ENCODE results near the gene NEURL3. TPM values are rescaled to one million over a fixed set of nuclear protein-coding genes. Genes with fewer than 3 reads are reported as not detected.

Gene NEURL3
- total and polyA plus RNA-seq, 2 of the 8 experiments (the other 6 are each of a cell fraction or from before 2014, with no cell fraction given): not detected

DNA sequence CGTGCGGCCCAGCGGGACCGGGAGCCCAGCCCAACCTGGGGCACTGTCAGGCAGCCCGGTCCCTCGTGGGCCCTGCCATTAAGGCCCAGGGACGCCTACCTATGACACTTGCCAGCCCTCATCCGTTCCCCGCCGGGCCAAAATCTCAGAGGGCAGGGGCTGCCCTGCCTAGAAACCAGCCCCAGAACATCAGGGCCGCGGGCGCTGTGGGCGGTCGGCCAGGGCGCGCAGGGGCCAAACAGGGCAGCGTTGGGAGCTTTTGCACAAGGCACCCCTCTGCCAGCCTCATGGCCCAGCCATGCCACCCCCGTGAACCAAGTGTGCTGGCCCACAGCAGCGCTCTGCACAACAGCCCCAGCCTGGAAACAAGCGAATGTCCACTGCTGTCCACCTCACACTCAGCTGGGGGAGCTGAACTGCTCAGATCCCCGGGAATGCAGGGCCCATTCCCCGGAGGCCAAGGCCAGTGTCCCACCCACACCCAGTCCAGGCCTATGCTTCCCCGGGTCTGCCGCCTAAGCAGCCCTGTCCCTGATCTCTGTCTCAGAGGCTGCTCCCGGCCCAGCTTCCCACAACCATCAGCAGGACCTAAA lies 3.5 kb upstream of the NEURL3 start (continued):
- TF ChIP-seq, protein P1, sequence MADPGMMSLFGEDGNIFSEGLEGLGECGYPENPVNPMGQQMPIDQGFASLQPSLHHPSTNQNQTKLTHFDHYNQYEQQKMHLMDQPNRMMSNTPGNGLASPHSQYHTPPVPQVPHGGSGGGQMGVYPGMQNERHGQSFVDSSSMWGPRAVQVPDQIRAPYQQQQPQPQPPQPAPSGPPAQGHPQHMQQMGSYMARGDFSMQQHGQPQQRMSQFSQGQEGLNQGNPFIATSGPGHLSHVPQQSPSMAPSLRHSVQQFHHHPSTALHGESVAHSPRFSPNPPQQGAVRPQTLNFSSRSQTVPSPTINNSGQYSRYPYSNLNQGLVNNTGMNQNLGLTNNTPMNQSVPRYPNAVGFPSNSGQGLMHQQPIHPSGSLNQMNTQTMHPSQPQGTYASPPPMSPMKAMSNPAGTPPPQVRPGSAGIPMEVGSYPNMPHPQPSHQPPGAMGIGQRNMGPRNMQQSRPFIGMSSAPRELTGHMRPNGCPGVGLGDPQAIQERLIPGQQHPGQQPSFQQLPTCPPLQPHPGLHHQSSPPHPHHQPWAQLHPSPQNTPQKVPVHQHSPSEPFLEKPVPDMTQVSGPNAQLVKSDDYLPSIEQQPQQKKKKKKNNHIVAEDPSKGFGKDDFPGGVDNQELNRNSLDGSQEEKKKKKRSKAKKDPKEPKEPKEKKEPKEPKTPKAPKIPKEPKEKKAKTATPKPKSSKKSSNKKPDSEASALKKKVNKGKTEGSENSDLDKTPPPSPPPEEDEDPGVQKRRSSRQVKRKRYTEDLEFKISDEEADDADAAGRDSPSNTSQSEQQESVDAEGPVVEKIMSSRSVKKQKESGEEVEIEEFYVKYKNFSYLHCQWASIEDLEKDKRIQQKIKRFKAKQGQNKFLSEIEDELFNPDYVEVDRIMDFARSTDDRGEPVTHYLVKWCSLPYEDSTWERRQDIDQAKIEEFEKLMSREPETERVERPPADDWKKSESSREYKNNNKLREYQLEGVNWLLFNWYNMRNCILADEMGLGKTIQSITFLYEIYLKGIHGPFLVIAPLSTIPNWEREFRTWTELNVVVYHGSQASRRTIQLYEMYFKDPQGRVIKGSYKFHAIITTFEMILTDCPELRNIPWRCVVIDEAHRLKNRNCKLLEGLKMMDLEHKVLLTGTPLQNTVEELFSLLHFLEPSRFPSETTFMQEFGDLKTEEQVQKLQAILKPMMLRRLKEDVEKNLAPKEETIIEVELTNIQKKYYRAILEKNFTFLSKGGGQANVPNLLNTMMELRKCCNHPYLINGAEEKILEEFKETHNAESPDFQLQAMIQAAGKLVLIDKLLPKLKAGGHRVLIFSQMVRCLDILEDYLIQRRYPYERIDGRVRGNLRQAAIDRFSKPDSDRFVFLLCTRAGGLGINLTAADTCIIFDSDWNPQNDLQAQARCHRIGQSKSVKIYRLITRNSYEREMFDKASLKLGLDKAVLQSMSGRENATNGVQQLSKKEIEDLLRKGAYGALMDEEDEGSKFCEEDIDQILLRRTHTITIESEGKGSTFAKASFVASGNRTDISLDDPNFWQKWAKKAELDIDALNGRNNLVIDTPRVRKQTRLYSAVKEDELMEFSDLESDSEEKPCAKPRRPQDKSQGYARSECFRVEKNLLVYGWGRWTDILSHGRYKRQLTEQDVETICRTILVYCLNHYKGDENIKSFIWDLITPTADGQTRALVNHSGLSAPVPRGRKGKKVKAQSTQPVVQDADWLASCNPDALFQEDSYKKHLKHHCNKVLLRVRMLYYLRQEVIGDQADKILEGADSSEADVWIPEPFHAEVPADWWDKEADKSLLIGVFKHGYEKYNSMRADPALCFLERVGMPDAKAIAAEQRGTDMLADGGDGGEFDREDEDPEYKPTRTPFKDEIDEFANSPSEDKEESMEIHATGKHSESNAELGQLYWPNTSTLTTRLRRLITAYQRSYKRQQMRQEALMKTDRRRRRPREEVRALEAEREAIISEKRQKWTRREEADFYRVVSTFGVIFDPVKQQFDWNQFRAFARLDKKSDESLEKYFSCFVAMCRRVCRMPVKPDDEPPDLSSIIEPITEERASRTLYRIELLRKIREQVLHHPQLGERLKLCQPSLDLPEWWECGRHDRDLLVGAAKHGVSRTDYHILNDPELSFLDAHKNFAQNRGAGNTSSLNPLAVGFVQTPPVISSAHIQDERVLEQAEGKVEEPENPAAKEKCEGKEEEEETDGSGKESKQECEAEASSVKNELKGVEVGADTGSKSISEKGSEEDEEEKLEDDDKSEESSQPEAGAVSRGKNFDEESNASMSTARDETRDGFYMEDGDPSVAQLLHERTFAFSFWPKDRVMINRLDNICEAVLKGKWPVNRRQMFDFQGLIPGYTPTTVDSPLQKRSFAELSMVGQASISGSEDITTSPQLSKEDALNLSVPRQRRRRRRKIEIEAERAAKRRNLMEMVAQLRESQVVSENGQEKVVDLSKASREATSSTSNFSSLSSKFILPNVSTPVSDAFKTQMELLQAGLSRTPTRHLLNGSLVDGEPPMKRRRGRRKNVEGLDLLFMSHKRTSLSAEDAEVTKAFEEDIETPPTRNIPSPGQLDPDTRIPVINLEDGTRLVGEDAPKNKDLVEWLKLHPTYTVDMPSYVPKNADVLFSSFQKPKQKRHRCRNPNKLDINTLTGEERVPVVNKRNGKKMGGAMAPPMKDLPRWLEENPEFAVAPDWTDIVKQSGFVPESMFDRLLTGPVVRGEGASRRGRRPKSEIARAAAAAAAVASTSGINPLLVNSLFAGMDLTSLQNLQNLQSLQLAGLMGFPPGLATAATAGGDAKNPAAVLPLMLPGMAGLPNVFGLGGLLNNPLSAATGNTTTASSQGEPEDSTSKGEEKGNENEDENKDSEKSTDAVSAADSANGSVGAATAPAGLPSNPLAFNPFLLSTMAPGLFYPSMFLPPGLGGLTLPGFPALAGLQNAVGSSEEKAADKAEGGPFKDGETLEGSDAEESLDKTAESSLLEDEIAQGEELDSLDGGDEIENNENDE (IDR thresholded peaks at IDR 0.05; ENCODE audit: insufficient replicate concordance, low read length): no peak
- TF ChIP-seq RNF2 (IDR thresholded peaks at IDR 0.05; ENCODE audit: borderline replicate concordance, low read depth, low read length, missing control alignments, poor library complexity, severe bottlenecking) (peak; percentile 28), NRF1 (IDR thresholded peaks at IDR 0.05; ENCODE audit: low read depth, low read length) (no peak), EGR1 (IDR thresholded peaks at IDR 0.05; ENCODE audit: borderline replicate concordance, low read depth, low read length) (no peak)

All from H1 (cell line).